GM12878 (cell line): ENCODE measurements around the gene TFF2. TPM values are rescaled to one million over a fixed set of nuclear protein-coding genes. Genes with fewer than 3 reads are reported as not detected.

Experiments
- ATAC-seq: fragments of 200-7000 bp; cut with Tn5 transposase; 3 replicates; pipeline ENCODE4 v1.9.1; 2020; ENCODE audit warnings: mild to moderate bottlenecking, moderate library complexity
- BruUV-seq: library from RNA; stranded (reverse); fragments of 400-500 nt; replicated peaks from 2 replicates; lab custom pipeline; 2021; lab: Mats Ljungman, UMichigan
- CTCF ChIA-PET: fragments of 300-600 bp; sonication (Branson Sonifier 250); formaldehyde crosslinking; extraction: SDS; loops from one replicate; lab custom pipeline; 2021; ENCODE audit warnings: inconsistent platforms; lab: Yijun Ruan, JAX
- POLR2A ChIA-PET: fragments of 350-600 bp; formaldehyde crosslinking; extraction: SDS; loops from one replicate; lab custom pipeline; 2021; ENCODE audit warnings: inconsistent platforms; lab: Charles Lee
- RAD21 ChIA-PET: fragments of 300-600 bp; sonication (Branson Sonifier 250); formaldehyde crosslinking; loops from one replicate; lab custom pipeline; 2023; ENCODE audit warnings: antibody characterized with exemption; ENCODE audit not compliant: unreplicated experiment; lab: Charles Lee
- SMC1A ChIA-PET: fragments of 300-600 bp; sonication (Branson Sonifier 250); formaldehyde crosslinking; loops from one replicate; lab custom pipeline; 2023; ENCODE audit not compliant: unreplicated experiment, uncharacterized antibody; lab: Charles Lee
- DNase-seq: peaks from one replicate; pipeline ENCODE4 v3.0.0-alpha.2; 2011; ENCODE audit warnings: low read depth, low spot score
- FAIRE-seq: peaks from 3 replicates; lab custom pipeline; 2011; peaks lifted over from hg19 to GRCh38; lab: Jason Lieb, UNC
- H2AFZ ChIP-seq: 2 replicates; pipeline ENCODE4 v1.6.0; 2011; ENCODE audit warnings: low read depth, low read length, control low read depth; ENCODE audit not compliant: control insufficient read depth
- H3K27ac ChIP-seq: 2 replicates; pipeline ENCODE4 v1.5.1; 2011; ENCODE audit warnings: control low read depth; ENCODE audit not compliant: control insufficient read depth, insufficient read depth
- H3K27me3 ChIP-seq, 2 experiments: replicated peaks in 1 of 2; 2 replicates each; pipeline versions ENCODE4 v1.6.0 to v1.6.1; 2011; ENCODE audit warnings: low read length in 1 of 2; ENCODE audit not compliant: control insufficient read depth in 2 of 2, insufficient read depth in 2 of 2
- H3K36me3 ChIP-seq, 2 experiments: 2 replicates each; pipeline ENCODE4 v1.5.1; 2011; ENCODE audit warnings: low read length in 1 of 2; ENCODE audit not compliant: control insufficient read depth in 2 of 2, insufficient read depth in 2 of 2
- H3K4me1 ChIP-seq: 2 replicates; pipeline ENCODE4 v1.6.1; 2011; ENCODE audit warnings: mild to moderate bottlenecking, low read length, moderate library complexity, mixed read lengths; ENCODE audit not compliant: control insufficient read depth, insufficient read depth
- H3K4me2 ChIP-seq: 2 replicates; pipeline ENCODE4 v1.6.0; 2011; ENCODE audit warnings: control low read depth; ENCODE audit not compliant: control insufficient read depth, insufficient read depth
- H3K4me3 ChIP-seq: fragments of 200-600 bp; sonication (generic); 2 replicates; pipeline ENCODE4 v1.5.1; 2016
- H3K79me2 ChIP-seq: 2 replicates; pipeline ENCODE4 v1.6.0; 2011; ENCODE audit warnings: low read length; ENCODE audit not compliant: control insufficient read depth, insufficient read depth
- H3K9ac ChIP-seq: 2 replicates; pipeline ENCODE4 v1.8.0; 2011; ENCODE audit warnings: low read length, control low read depth, mixed read lengths; ENCODE audit not compliant: control insufficient read depth, insufficient read depth
- H3K9me3 ChIP-seq: replicated peaks from 3 replicates; pipeline ENCODE4 v1.5.1; 2011; ENCODE audit warnings: mild to moderate bottlenecking, low read length; ENCODE audit not compliant: control insufficient read depth, insufficient read depth
- H4K20me1 ChIP-seq: 2 replicates; pipeline ENCODE4 v1.6.0; 2011; ENCODE audit not compliant: control insufficient read depth, insufficient read depth
- CBFB ChIP-seq: IDR thresholded peaks from 2 replicates; pipeline ENCODE4 v1.6.1; 2016; ENCODE audit warnings: antibody characterized with exemption, low read depth
- FOXM1 ChIP-seq: IDR thresholded peaks from 2 replicates; pipeline ENCODE4 v1.6.1; 2012; ENCODE audit warnings: low read depth, mild to moderate bottlenecking, inconsistent platforms, low read length, moderate library complexity
- IKZF1 ChIP-seq: fragments of 450-650 bp; conservative IDR thresholded peaks from 2 replicates; pipeline ENCODE4 v1.6.1; 2017; ENCODE audit warnings: antibody characterized with exemption, mild to moderate bottlenecking
- IKZF2 ChIP-seq, 2 experiments: fragments of 450-650 bp; IDR thresholded peaks; 2 replicates each; pipeline ENCODE4 v1.6.1; 2017; ENCODE audit warnings: mild to moderate bottlenecking in 2 of 2, moderate library complexity in 2 of 2
- KAT2A ChIP-seq: conservative IDR thresholded peaks from 2 replicates; pipeline ENCODE4 v1.6.1; 2011; ENCODE audit warnings: low read depth, low read length; ENCODE audit not compliant: control insufficient read depth
- LARP7 ChIP-seq: fragments of 450-650 bp; IDR thresholded peaks from 2 replicates; pipeline ENCODE4 v1.6.1; 2017; ENCODE audit warnings: mild to moderate bottlenecking
- MEF2A ChIP-seq: IDR thresholded peaks from 2 replicates; pipeline ENCODE4 v1.6.1; 2011; ENCODE audit warnings: low read depth, mild to moderate bottlenecking, low read length, moderate library complexity; ENCODE audit not compliant: insufficient read depth
- MEF2B ChIP-seq: fragments of 450-650 bp; IDR thresholded peaks from 2 replicates; pipeline ENCODE4 v1.6.1; 2018; ENCODE audit warnings: mild to moderate bottlenecking, moderate library complexity; ENCODE audit not compliant: partially characterized antibody, poor library complexity, severe bottlenecking
- NKRF ChIP-seq: fragments of 450-650 bp; conservative IDR thresholded peaks from 2 replicates; pipeline ENCODE4 v1.6.1; 2017; ENCODE audit warnings: mild to moderate bottlenecking, moderate library complexity
- PBX3 ChIP-seq: IDR thresholded peaks from 2 replicates; pipeline ENCODE4 v1.6.1; 2011; ENCODE audit warnings: mild to moderate bottlenecking, low read depth, low read length, moderate library complexity; ENCODE audit not compliant: insufficient replicate concordance
- RB1 ChIP-seq: fragments of 450-650 bp; formaldehyde crosslinking; IDR thresholded peaks from 2 replicates; pipeline ENCODE4 v1.6.1; 2017; ENCODE audit warnings: mild to moderate bottlenecking, borderline replicate concordance
- SMAD1 ChIP-seq: fragments of 450-650 bp; IDR thresholded peaks from 2 replicates; pipeline ENCODE4 v1.6.1; 2018; ENCODE audit warnings: mild to moderate bottlenecking, low read depth; ENCODE audit not compliant: partially characterized antibody
- TCF12 ChIP-seq: IDR thresholded peaks from 2 replicates; pipeline ENCODE4 v1.6.1; 2011; ENCODE audit warnings: low read depth, mild to moderate bottlenecking, low read length
- ZNF207 ChIP-seq: fragments of 450-650 bp; IDR thresholded peaks from 2 replicates; pipeline ENCODE4 v1.6.1; 2014; ENCODE audit warnings: antibody characterized with exemption, mild to moderate bottlenecking, borderline replicate concordance
- ZSCAN29 ChIP-seq: fragments of 450-650 bp; IDR thresholded peaks from 2 replicates; pipeline ENCODE4 v1.6.1; 2017; ENCODE audit warnings: mild to moderate bottlenecking, moderate library complexity
- WGBS: methylation state at CpG from one replicate; pipeline ENCODE4 v1.1.6; 2016; ENCODE audit warnings: low lambda C conversion rate; ENCODE audit not compliant: insufficient replicate concordance, insufficient coverage; ENCODE audit errors: missing lambda C conversion rate; 5-methylcytosine and 5-hydroxymethylcytosine counted together
- in situ Hi-C: fragments of 300-500 bp; cut with MboI; formaldehyde crosslinking; loops from 9 replicates; pipeline ENCODE4 v1.14.3; 2018; ENCODE audit warnings: mixed read lengths
- intact Hi-C: fragments of 100-400 bp; cut with micrococcal nuclease; formaldehyde crosslinking; loops from one replicate; pipeline ENCODE4 v1.14.2; 2022; ENCODE audit not compliant: unreplicated experiment
- polyA plus RNA-seq, 11 experiments: library from polyadenylated mRNA; depleted of rRNA in 4 of 11; unstranded in 6 of 11; stranded (reverse) in 5 of 11; fragments of >200 nt; fragmentation: Nextera tagmentation in 4 of 11; fragmentation: Illumina TruSeq in 1 of 11; extraction: Ambion mirVana in 4 of 11; extraction: Trizol in 1 of 11; gene quantifications; 1 replicate in 1 of 11; 2 replicates in 10 of 11; pipeline versions ENCODE4 v1.2.1 to v1.2.3, GENCODE V29; 2011 to 2016; ENCODE audit warnings: inconsistent platforms in 2 of 11, missing spikeins in 2 of 11, low read depth in 1 of 11
- total RNA-seq, 4 experiments: library from RNA; depleted of rRNA in 3 of 4; stranded (reverse); fragments of >200 nt in 3 of 4; fragmentation: Illumina TruSeq in 1 of 4; extraction: Trizol in 1 of 4; gene quantifications; 2 replicates each; pipeline versions ENCODE4 v1.2.1 to v1.2.3, GENCODE V29; 2013 to 2021

The TFF2 gene
- total and polyA plus RNA-seq, 10 of the 15 experiments (the other 5 are each of a cell fraction or from before 2014, with no cell fraction given): 0.56 TPM; not detected in 9

- ChIA-PET RAD21 (interaction anchor here (0.5 to 0.8 kb wide), 2 partner anchors 17 to 740 kb away, joined by 4 to 5 read pairs; no protein-coding TSS in a partner anchor), SMC1A (interaction anchor here (4.7 kb wide), 1 partner anchor 9 kb away, joined by 19 read pairs; no protein-coding TSS in a partner anchor), CTCF (interaction anchor here (0.8 to 1.6 kb wide), 2 partner anchors 10 to 67 kb away, joined by 3 to 5 read pairs; no protein-coding TSS in a partner anchor), POLR2A (no interaction called here)
- H3K4me3 ChIP-seq: no peak overlapping the region
- no peaks in the 10 kb centered on the region for H4K20me1 ChIP-seq
- WGBS: 54% methylated on average over 6 of the region's 6 CpGs
- peaks cover 14% of the 10 kb centered on the region for H3K4me1 ChIP-seq
- in situ Hi-C loops: no loop called here
- no peak for DNase-seq
- H3K4me2 ChIP-seq: no peak overlapping the region
- no peak for FAIRE-seq
- TF ChIP-seq FOXM1: no peak
- BruUV-seq: no TSS peak
- H3K9me3 ChIP-seq: peaks cover 6% of the 10 kb centered on the region; the same call in 2 of the 3 replicates
- no peak overlapping the region for H2AFZ ChIP-seq
- H3K9ac ChIP-seq: no peak overlapping the region
- ATAC-seq: no peak
- H3K27me3 ChIP-seq: no peaks in the 10 kb centered on the region
- H3K79me2 ChIP-seq: no peaks in the 10 kb centered on the region
- no peaks in the 10 kb centered on the region for H3K36me3 ChIP-seq
- intact Hi-C loops: no loop called here
- no peak overlapping the region for H3K27ac ChIP-seq
Observed at GRCh38 chr21:42383331-42383730, 32.5 kb upstream of the TFF2 start.

GRCh38 chr21:42382915-42383314 is 32.1 kb upstream of the TFF2 start:
- no TSS peak for BruUV-seq
- Histone ChIP-seq H3K27me3 (no peaks in the 10 kb centered on the region), H3K9ac (no peak overlapping the region), H3K9me3 (peaks cover 6% of the 10 kb centered on the region; the same call in 2 of the 3 replicates), H3K4me3 (no peak overlapping the region), H2AFZ (no peak overlapping the region), H3K27ac (no peak overlapping the region), H3K79me2 (no peaks in the 10 kb centered on the region), H4K20me1 (no peaks in the 10 kb centered on the region), H3K4me2 (no peak overlapping the region), H3K36me3 (no peaks in the 10 kb centered on the region), H3K4me1 (peaks cover 10% of the 10 kb centered on the region)
- ChIA-PET POLR2A (no interaction called here), RAD21 (interaction anchor here (0.8 kb wide), 1 partner anchor 18 kb away, joined by 5 read pairs; no protein-coding TSS in a partner anchor), CTCF (interaction anchor here (0.8 to 1.6 kb wide), 2 partner anchors 11 to 67 kb away, joined by 3 to 5 read pairs; no protein-coding TSS in a partner anchor), SMC1A (interaction anchor here (1.4 to 4.7 kb wide), 3 partner anchors 10 to 39 kb away, joined by 3 to 19 read pairs (median 5); no protein-coding TSS in a partner anchor)
- FAIRE-seq (no peak), ATAC-seq (no peak), DNase-seq (no peak)
- intact Hi-C loops (no loop called here), in situ Hi-C loops (no loop called here)
- WGBS: 80% methylated on average over 6 of the region's 6 CpGs
- TF ChIP-seq RB1 (no peak), MEF2B (no peak), TCF12 (no peak), SMAD1 (no peak), MEF2A (no peak), ZNF207 (no peak), ZSCAN29 (no peak), IKZF1 (no peak), IKZF2 (IDR thresholded peaks at IDR 0.05) (no peak), LARP7 (no peak), NKRF (no peak), PBX3 (no peak), CBFB (no peak), KAT2A (no peak)
